ENCODE results near the gene CAPN10.

DNA sequence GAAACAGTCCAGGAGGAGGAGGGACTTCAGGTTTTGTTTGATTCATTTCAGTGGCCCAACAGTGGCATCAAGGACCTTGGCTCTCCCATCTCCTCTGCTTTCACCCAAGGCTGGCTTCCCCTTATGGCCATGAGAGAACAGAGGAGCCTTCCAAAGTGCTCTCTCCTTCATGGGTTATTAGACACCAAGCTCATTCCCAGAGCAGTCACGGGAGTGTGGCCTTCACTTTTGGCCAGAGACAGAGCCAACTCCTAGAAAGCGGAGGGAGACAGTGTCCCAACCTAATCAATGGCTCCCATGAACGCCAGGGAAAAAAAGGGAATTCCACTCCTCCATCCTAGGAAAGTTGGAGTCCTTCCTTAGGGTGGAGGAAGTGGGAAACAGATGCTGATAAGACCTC is 27.2 kb upstream of the CAPN10 start:
- TF ChIP-seq, protein P1, sequence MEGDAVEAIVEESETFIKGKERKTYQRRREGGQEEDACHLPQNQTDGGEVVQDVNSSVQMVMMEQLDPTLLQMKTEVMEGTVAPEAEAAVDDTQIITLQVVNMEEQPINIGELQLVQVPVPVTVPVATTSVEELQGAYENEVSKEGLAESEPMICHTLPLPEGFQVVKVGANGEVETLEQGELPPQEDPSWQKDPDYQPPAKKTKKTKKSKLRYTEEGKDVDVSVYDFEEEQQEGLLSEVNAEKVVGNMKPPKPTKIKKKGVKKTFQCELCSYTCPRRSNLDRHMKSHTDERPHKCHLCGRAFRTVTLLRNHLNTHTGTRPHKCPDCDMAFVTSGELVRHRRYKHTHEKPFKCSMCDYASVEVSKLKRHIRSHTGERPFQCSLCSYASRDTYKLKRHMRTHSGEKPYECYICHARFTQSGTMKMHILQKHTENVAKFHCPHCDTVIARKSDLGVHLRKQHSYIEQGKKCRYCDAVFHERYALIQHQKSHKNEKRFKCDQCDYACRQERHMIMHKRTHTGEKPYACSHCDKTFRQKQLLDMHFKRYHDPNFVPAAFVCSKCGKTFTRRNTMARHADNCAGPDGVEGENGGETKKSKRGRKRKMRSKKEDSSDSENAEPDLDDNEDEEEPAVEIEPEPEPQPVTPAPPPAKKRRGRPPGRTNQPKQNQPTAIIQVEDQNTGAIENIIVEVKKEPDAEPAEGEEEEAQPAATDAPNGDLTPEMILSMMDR (IDR thresholded peaks at IDR 0.05 in 4 of 5, conservative IDR thresholded peaks at IDR 0.05 in 1 of 5) = no peak
- TF ChIP-seq POLR2A (IDR thresholded peaks at IDR 0.05) = no peak
